Natural killer cell (primary cell): ENCODE data around the gene TEX2. TPM values are rescaled to one million over a fixed set of nuclear protein-coding genes. Genes with fewer than 3 reads are reported as not detected.

ENCODE experiments used
- ATAC-seq, 3 donors: fragments of 150-1000 bp in 2 of 3; fragments of 200-7000 bp in 1 of 3; cut with Tn5 transposase; 1 replicate in 1 of 3; 2 replicates in 2 of 3; pipeline ENCODE4 v1.10.0; 2021; ENCODE audit warnings: mild to moderate bottlenecking in 2 of 3, moderate library complexity in 2 of 3
- DNase-seq, 2 donors: peaks; one replicate each; pipeline versions ENCODE4 v3.0.0 to v3.0.0-alpha.2; 2013 to 2021; ENCODE audit warnings: mixed read lengths in 1 of 2
- H3K27ac ChIP-seq: one replicate; pipeline ENCODE4 v1.5.1; 2013; ENCODE audit warnings: mild to moderate bottlenecking, low read length
- H3K27me3 ChIP-seq: one replicate; pipeline ENCODE4 v1.6.1; 2013; ENCODE audit warnings: low read length; ENCODE audit not compliant: control insufficient read depth, insufficient read depth
- H3K36me3 ChIP-seq: one replicate; pipeline ENCODE4 v1.6.1; 2013; ENCODE audit warnings: low read length; ENCODE audit not compliant: control insufficient read depth, insufficient read depth
- H3K4me1 ChIP-seq: one replicate; pipeline ENCODE4 v1.6.1; 2013; ENCODE audit warnings: low read length; ENCODE audit not compliant: control insufficient read depth, insufficient read depth
- H3K4me3 ChIP-seq: one replicate; pipeline ENCODE4 v1.5.1; 2013; ENCODE audit warnings: low read length
- H3K9me3 ChIP-seq: one replicate; pipeline ENCODE4 v1.6.1; 2013; ENCODE audit warnings: low read length; ENCODE audit not compliant: control insufficient read depth, insufficient read depth
- H3K27ac Mint-ChIP-seq, 2 donors: one replicate each; pipeline ENCODE4 v1.8.0; 2022; ENCODE audit warnings: mild to moderate bottlenecking in 2 of 2, mixed read lengths in 2 of 2, moderate library complexity in 1 of 2
- H3K27me3 Mint-ChIP-seq, 2 donors: one replicate each; pipeline ENCODE4 v1.8.0; 2022; ENCODE audit warnings: low read depth in 2 of 2, mixed read lengths in 2 of 2
- H3K36me3 Mint-ChIP-seq: one replicate; pipeline ENCODE4 v1.8.0; 2022; ENCODE audit warnings: mixed read lengths
- H3K4me1 Mint-ChIP-seq, 2 donors: one replicate each; pipeline ENCODE4 v1.8.0; 2022; ENCODE audit warnings: mixed read lengths in 2 of 2
- H3K4me3 Mint-ChIP-seq: one replicate; pipeline ENCODE4 v1.8.0; 2022; ENCODE audit warnings: mild to moderate bottlenecking, moderate library complexity, mixed read lengths
- H3K9me3 Mint-ChIP-seq, 2 donors: one replicate each; pipeline ENCODE4 v1.8.0; 2022; ENCODE audit warnings: mixed read lengths in 2 of 2
- CTCF ChIP-seq: fragments of 200-600 bp; IDR thresholded peaks from one replicate; pipeline ENCODE4 v1.8.0; 2022; ENCODE audit warnings: antibody characterized with exemption
- WGBS: methylation state at CpG from one replicate; pipeline ENCODE4 v1.1.7; 2013; ENCODE audit warnings: missing lambda C conversion rate; ENCODE audit not compliant: insufficient coverage; 5-methylcytosine and 5-hydroxymethylcytosine counted together
- intact Hi-C: fragments of 100-400 bp; cut with micrococcal nuclease; formaldehyde crosslinking; loops from one replicate; pipeline ENCODE4 v1.14.2; 2022
- total RNA-seq, 4 donors: library from RNA; stranded (reverse); fragments of 120-200 nt in 1 of 4; gene quantifications; one replicate each; pipeline versions ENCODE4 v1.2.3 to v1.2.4, GENCODE V29; 2013 to 2022

TEX2 gene
- total RNA-seq, 3 donors from 2014 or later (not counting 1 experiment from before 2014, with no cell fraction given): 8.3 to 16.3 (median 11.3) TPM

GRCh38 chr17:64245218-64246145, 17.6 kb downstream of the TEX2 start:
- H3K4me1 ChIP-seq: no peaks in the 10 kb centered on the region
- 94% methylated on average over 11 of the region's 11 CpGs for WGBS
- Mint-ChIP-seq H3K4me1 (peaks cover 14 to 20% of the 10 kb centered on the region in 2 donors), H3K9me3 (no peaks in the 10 kb centered on the region), H3K36me3 (no peaks in the 10 kb centered on the region), H3K4me3 (no peak overlapping the region), H3K27me3 (no peaks in the 10 kb centered on the region), H3K27ac (no peak overlapping the region)
- no peaks in the 10 kb centered on the region for H3K9me3 ChIP-seq
- TF ChIP-seq CTCF: no peak
- no peaks in the 10 kb centered on the region for H3K27me3 ChIP-seq
- ATAC-seq (no peak), DNase-seq (no peak)
- H3K4me3 ChIP-seq: no peak overlapping the region
- H3K27ac ChIP-seq: no peak overlapping the region
- H3K36me3 ChIP-seq: no peaks in the 10 kb centered on the region
- intact Hi-C loops: no loop called here

GRCh38 chr17:64244165-64244564, 18.9 kb downstream of the TEX2 start:
- Histone ChIP-seq H3K4me3 (no peak overlapping the region), H3K27ac (no peak overlapping the region), H3K36me3 (no peaks in the 10 kb centered on the region), H3K27me3 (no peaks in the 10 kb centered on the region), H3K9me3 (no peaks in the 10 kb centered on the region), H3K4me1 (peaks cover 4% of the 10 kb centered on the region)
- no peak for TF ChIP-seq CTCF
- intact Hi-C loops: no loop called here
- DNase-seq (no peak), ATAC-seq (no peak)
- Mint-ChIP-seq H3K9me3 (no peaks in the 10 kb centered on the region), H3K27ac (no peak overlapping the region), H3K4me3 (no peak overlapping the region), H3K36me3 (no peaks in the 10 kb centered on the region), H3K4me1 (peaks cover 23 to 28% of the 10 kb centered on the region in 2 donors), H3K27me3 (no peaks in the 10 kb centered on the region)
- WGBS: 98% methylated on average over 5 of the region's 5 CpGs

DNA sequence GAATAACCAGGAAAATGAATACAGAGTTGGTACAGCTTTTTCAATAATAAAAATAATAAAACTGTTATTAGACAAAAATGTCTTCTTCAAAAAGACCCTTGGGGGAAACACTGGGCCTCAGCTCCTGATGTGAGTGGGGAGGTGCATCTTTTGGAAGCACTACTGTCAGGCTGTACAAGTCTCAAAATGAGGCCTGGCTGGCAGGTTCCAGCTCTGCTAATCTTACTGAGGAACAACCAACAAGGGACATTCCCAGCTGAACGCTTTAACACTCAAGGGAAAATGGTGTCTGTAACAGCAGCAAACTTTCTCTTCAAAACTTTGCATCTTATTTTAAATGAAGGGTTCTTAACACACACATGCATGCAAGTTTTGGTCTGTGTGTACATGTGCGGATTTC, 19.7 kb downstream of the TEX2 start:
- Mint-ChIP-seq H3K4me1 (peaks cover 27 to 28% of the 10 kb centered on the region in 2 donors), H3K27me3 (no peaks in the 10 kb centered on the region), H3K27ac (no peak overlapping the region), H3K4me3 (no peak overlapping the region), H3K36me3 (no peaks in the 10 kb centered on the region), H3K9me3 (no peaks in the 10 kb centered on the region)
- Histone ChIP-seq H3K4me3 (no peak overlapping the region), H3K27ac (no peak overlapping the region), H3K4me1 (peaks cover 4% of the 10 kb centered on the region), H3K9me3 (no peaks in the 10 kb centered on the region), H3K27me3 (no peaks in the 10 kb centered on the region), H3K36me3 (no peaks in the 10 kb centered on the region)
- intact Hi-C loops: no loop called here
- ATAC-seq (no peak), DNase-seq (no peak)
- TF ChIP-seq CTCF: no peak
- WGBS: 89% methylated on average over 2 of the region's 2 CpGs
